Spleen (tissue), 7 donors: Measurements from ENCODE around the gene CLIP2.

ENCODE experiments used
- POLR2A ChIP-seq, 3 donors: fragments of 450-650 bp; IDR thresholded peaks; one replicate each; pipeline ENCODE4 v1.5.1; 2017; ENCODE audit warnings: antibody characterized with exemption in 3 of 3, mild to moderate bottlenecking in 1 of 3
- POLR2AphosphoS5 ChIP-seq, 3 donors: sonication (generic); formaldehyde crosslinking; IDR thresholded peaks; one replicate each; pipeline ENCODE4 v1.5.1; 2017; ENCODE audit warnings: antibody characterized with exemption in 3 of 3
- TF ChIP-seq, protein P1 (sequence below), 11 experiments: fragments of 200-600 bp in 7 of 11; fragments of 450-650 bp in 4 of 11; sonication (generic) in 4 of 11; IDR thresholded peaks in 8 of 11; conservative IDR thresholded peaks in 3 of 11; 1 replicate in 7 of 11; 2 replicates in 4 of 11; pipeline versions ENCODE4 v1.4.0 to v1.8.0; 2016 to 2021; ENCODE audit warnings: antibody characterized with exemption in 11 of 11, inconsistent platforms in 4 of 11, mild to moderate bottlenecking in 1 of 11
- donor health status: DM: no; HTN: no; CAD: no; lungs with moderate emphysema.
- donor health status: DM: no; HTN: no; CAD: no.
- donor health status: DM: no; HTN: no; CAD: no.

DNA sequence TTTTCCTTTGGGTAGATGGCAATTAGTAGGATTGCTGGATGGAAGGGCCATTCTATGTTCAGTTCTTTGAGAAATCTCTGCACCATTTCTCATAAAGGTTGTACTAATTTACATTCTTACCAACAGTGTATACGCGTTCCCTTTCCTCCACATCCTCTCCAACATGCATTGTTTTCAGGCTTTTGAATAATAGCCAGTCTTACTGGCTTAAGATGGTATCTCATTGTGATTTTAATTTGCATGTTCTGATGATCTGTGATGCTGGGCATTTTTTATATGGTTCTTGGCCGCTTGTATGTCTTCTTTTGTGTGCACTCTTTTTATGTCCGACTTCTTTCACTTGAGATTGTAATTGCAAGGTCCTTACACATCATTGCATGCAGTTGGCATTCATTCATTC, 11.7 kb downstream of the CLIP2 start:
- TF ChIP-seq, protein P1, sequence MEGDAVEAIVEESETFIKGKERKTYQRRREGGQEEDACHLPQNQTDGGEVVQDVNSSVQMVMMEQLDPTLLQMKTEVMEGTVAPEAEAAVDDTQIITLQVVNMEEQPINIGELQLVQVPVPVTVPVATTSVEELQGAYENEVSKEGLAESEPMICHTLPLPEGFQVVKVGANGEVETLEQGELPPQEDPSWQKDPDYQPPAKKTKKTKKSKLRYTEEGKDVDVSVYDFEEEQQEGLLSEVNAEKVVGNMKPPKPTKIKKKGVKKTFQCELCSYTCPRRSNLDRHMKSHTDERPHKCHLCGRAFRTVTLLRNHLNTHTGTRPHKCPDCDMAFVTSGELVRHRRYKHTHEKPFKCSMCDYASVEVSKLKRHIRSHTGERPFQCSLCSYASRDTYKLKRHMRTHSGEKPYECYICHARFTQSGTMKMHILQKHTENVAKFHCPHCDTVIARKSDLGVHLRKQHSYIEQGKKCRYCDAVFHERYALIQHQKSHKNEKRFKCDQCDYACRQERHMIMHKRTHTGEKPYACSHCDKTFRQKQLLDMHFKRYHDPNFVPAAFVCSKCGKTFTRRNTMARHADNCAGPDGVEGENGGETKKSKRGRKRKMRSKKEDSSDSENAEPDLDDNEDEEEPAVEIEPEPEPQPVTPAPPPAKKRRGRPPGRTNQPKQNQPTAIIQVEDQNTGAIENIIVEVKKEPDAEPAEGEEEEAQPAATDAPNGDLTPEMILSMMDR (IDR thresholded peaks at IDR 0.05 in 8 of 11, conservative IDR thresholded peaks at IDR 0.05 in 3 of 11) = no peak
- TF ChIP-seq POLR2A (IDR thresholded peaks at IDR 0.05) (no peak), POLR2AphosphoS5 (IDR thresholded peaks at IDR 0.05) (no peak)
